Astrocyte of the cerebellum (primary cell): Measurements from ENCODE around the gene ITPRID2.
"Not testable (repeated sequence)": the region's sequence is repeated elsewhere in the genome, so short reads cannot be mapped to it uniquely, and the experiment has no call there.

Experiments used
- DNase-seq: peaks from one replicate; pipeline ENCODE4 v3.0.0-alpha.2; 2011; ENCODE audit warnings: low read depth
- H3K4me3 ChIP-seq: 2 replicates; pipeline ENCODE4 v1.5.1; 2011; ENCODE audit warnings: mild to moderate bottlenecking, low read depth, low read length, moderate library complexity
- CTCF ChIP-seq: IDR thresholded peaks from 2 replicates; pipeline ENCODE4 v1.5.1; 2012; ENCODE audit warnings: low read length, low read depth, moderate library complexity, mild to moderate bottlenecking; ENCODE audit errors: missing control alignments
- in situ Hi-C: cut with HindIII; loops from 2 replicates; pipeline ENCODE4 v1.10.0; 2017; ENCODE audit warnings: low sequenced_read_pairs

The ITPRID2 gene

GRCh38 chr2:181952404-181953226, 61.1 kb downstream of the ITPRID2 start:
- no peak overlapping the region for H3K4me3 ChIP-seq
- in situ Hi-C loops: no loop called here
- no peak for DNase-seq
- TF ChIP-seq CTCF: no peak

- peak overlapping the region; percentile 31 for H3K4me3 ChIP-seq
- peak; percentile 67 for TF ChIP-seq CTCF
- in situ Hi-C loops: no loop called here
- DNase-seq: peak; percentile 46
Measured at GRCh38 chr2:181953881-181954537, 62.5 kb downstream of the ITPRID2 start.

GRCh38 chr2:181954538-181954883, 63.0 kb downstream of the ITPRID2 start:
- no peak for TF ChIP-seq CTCF
- peak overlapping the region; percentile 31 for H3K4me3 ChIP-seq
- in situ Hi-C loops: no loop called here
- DNase-seq: no peak

- in situ Hi-C loops: no loop called here
- H3K4me3 ChIP-seq: no peak overlapping the region
- DNase-seq: no peak
- no peak for TF ChIP-seq CTCF
Measured at GRCh38 chr2:181955010-181955409, 63.5 kb downstream of the ITPRID2 start.

GRCh38 chr2:181955866-181956265, 64.3 kb downstream of the ITPRID2 start:
- DNase-seq, in situ Hi-C loops, H3K4me3 ChIP-seq: not testable (repeated sequence)

GRCh38 chr2:181957668-181958067, 66.1 kb downstream of the ITPRID2 start:
- H3K4me3 ChIP-seq: no peak overlapping the region
- TF ChIP-seq CTCF: no peak
- no peak for DNase-seq
- in situ Hi-C loops: no loop called here

- in situ Hi-C loops: no loop called here
- H3K4me3 ChIP-seq: no peak overlapping the region
- TF ChIP-seq CTCF: no peak
- no peak for DNase-seq
Measured at GRCh38 chr2:181958726-181959125, 67.2 kb downstream of the ITPRID2 start.
